Heart right ventricle (tissue), 16 donors: ENCODE measurements around the gene BMP5. TPM values are rescaled to one million over a fixed set of nuclear protein-coding genes. Genes with fewer than 3 reads are reported as not detected.
A peak's percentile ranks its signal among the peaks of the same experiment; 100 is the strongest.

ENCODE experiments used
- ATAC-seq, 8 donors: fragments of 200-7000 bp; cut with Tn5 transposase; one replicate each; pipeline ENCODE4 v1.9.1; 2020; ENCODE audit warnings: mild to moderate bottlenecking in 8 of 8, moderate library complexity in 8 of 8, moderate number of reproducible peaks in 1 of 8
- DNase-seq, 2 donors: peaks; one replicate each; pipeline ENCODE4 v3.0.0-alpha.2; 2020
- H3K27ac ChIP-seq, 10 donors: fragments of 200-600 bp; sonication (generic) in 2 of 10; one replicate each; pipeline versions ENCODE4 v1.5.0 to v1.8.0; 2020 to 2022; ENCODE audit warnings: mild to moderate bottlenecking in 3 of 10
- H3K27me3 ChIP-seq, 7 donors: fragments of 200-600 bp; one replicate each; pipeline ENCODE4 v1.8.0; 2021 to 2022; ENCODE audit warnings: mild to moderate bottlenecking in 2 of 7
- H3K36me3 ChIP-seq, 9 donors: fragments of 200-600 bp; sonication (generic) in 1 of 9; one replicate each; pipeline versions ENCODE4 v1.5.0 to v1.8.0; 2020 to 2022; ENCODE audit warnings: mild to moderate bottlenecking in 2 of 9
- H3K4me1 ChIP-seq, 9 donors: fragments of 200-600 bp; sonication (generic) in 1 of 9; one replicate each; pipeline versions ENCODE4 v1.5.0 to v1.8.0; 2020 to 2022; ENCODE audit warnings: mild to moderate bottlenecking in 4 of 9
- H3K4me3 ChIP-seq, 10 donors: fragments of 200-600 bp; sonication (generic) in 2 of 10; one replicate each; pipeline versions ENCODE4 v1.5.0 to v1.8.0; 2020 to 2022; ENCODE audit warnings: mild to moderate bottlenecking in 7 of 10, moderate library complexity in 2 of 10
- H3K9me3 ChIP-seq, 11 donors: fragments of 200-600 bp in 10 of 11; sonication (generic) in 2 of 11; one replicate each; pipeline versions ENCODE4 v1.5.0 to v1.8.0; 2013 to 2022; ENCODE audit warnings: mild to moderate bottlenecking in 2 of 11, control low read depth in 1 of 11, moderate library complexity in 1 of 11
- WGBS, 2 donors: extraction: QIAGEN DNeasy Blood & Tissue Kit; methylation state at CpG; one replicate each; pipeline ENCODE4 v1.1.7; 2013; ENCODE audit warnings: inconsistent platforms in 1 of 2; 5-methylcytosine and 5-hydroxymethylcytosine counted together
- intact Hi-C, 10 donors: fragments of 100-400 bp; cut with DNase I; formaldehyde crosslinking; loops; one replicate each; pipeline versions ENCODE4 v1.11.1 to v1.14.2; 2022
- polyA plus RNA-seq, 2 donors: library from polyadenylated mRNA; stranded (reverse); fragments of 200-250 nt; gene quantifications; one replicate each; pipeline ENCODE4 v1.2.3, GENCODE V29; 2013
- total RNA-seq, 10 donors: library from RNA; stranded (reverse); fragmentation: NEBNext Ultra II Directional in 3 of 10; extraction: Animal tissue kit (Norgen Biotek cat#: 25700) in 3 of 10; gene quantifications; one replicate each; pipeline versions ENCODE4 v1.2.1 to v1.2.4, GENCODE V29; 2021 to 2023
- TF ChIP-seq, protein P1 (sequence below), 9 donors: fragments of 200-600 bp; sonication (generic) in 2 of 9; IDR thresholded peaks; one replicate each; pipeline versions ENCODE4 v1.5.0 to v1.8.0; 2021 to 2022; ENCODE audit warnings: antibody characterized with exemption in 9 of 9, mild to moderate bottlenecking in 5 of 9, moderate library complexity in 1 of 9
- donor health status: Arrhythmogenic right ventricular cardiomyopathy.
- donor health status: ischemic (EF 13 %, LVEDD 7.1; RV severe dilation, severe dysfunction).
- donor health status: healthy with polysubstance abuse.
- donor health status: DM: no; HTN: yes; CAD: no.
- donor health status: DM: no; HTN: no; CAD: no.
- donor health status: ischemic (EF 25% LVEDD 6.9; RV normal size, moderate dysfunction).
- donor health status: ischemic (EF 25% LVEDD 5.7; RV mildly dilated, moderate dysfunction).
- donor health status: healthy.
- donor health status: DM: yes; HTN: yes; CAD: no.
- donor health status: Ischemic cardiomyopathy.
- donor health status: ischemic (EF 35%, LVEDD 5.7; RV mildly dilated, moderate dysfunction).
- donor health status: nonischemic (EF 11% LVEDD 7.7; RV severe dilation, severe dysfunction).
- donor health status: DM: yes; HTN: yes; CAD: no.
- donor health status: PGD.
- donor health status: ischemic (EF 29% LVEDD 5.4; RV normal size, mild dysfunction).
- donor health status: nonischemic (EF 23%, LVEDD 6.1; RV moderate dilation, normal function).

Gene BMP5
- total and polyA plus RNA-seq, 12 donors: 0.60 to 3.8 (median 1.8) TPM

DNA sequence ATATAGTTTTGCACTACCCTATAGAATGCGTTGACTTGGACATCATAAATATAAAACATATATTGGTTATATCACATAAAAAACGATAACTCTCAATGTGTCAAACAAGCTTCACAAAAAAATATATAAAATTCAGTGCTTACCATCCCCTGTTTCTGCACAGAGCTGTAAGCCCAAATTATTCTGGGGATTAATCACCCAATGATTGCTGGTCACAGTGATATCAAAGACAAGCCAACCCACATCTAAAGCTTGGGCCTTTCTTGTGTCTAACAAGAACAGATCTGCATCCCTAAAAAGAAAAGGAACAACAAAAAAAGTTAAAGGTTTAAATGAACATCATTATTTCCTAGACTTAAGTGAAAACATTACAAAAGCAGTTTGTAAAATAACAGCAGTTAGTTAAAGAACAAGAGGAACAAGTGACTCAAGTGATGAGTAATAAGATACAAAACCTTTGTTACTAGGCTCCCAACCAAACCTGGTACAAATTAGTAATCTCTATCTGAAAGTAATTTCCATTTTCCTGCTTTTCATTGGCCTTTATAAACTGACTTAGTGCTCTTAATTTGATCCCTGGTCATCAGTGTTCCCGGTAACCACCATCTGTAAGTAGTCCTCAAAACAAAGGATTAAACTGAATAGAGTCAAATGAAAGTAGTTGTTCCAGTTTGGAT, 81.1 kb downstream of the BMP5 start:
- intact Hi-C loops: no loop called here
- Histone ChIP-seq H3K36me3 (no peaks in the 10 kb centered on the region), H3K4me3 (no peak overlapping the region), H3K27me3 (no peaks in the 10 kb centered on the region), H3K27ac (peak overlapping the region in 1 of 10 donors; percentile 45), H3K9me3 (peaks cover 0 to 5% (median 0%) of the 10 kb centered on the region in 11 donors), H3K4me1 (no peaks in the 10 kb centered on the region)
- DNase-seq (no peak), ATAC-seq (no peak)
- TF ChIP-seq, protein P1, sequence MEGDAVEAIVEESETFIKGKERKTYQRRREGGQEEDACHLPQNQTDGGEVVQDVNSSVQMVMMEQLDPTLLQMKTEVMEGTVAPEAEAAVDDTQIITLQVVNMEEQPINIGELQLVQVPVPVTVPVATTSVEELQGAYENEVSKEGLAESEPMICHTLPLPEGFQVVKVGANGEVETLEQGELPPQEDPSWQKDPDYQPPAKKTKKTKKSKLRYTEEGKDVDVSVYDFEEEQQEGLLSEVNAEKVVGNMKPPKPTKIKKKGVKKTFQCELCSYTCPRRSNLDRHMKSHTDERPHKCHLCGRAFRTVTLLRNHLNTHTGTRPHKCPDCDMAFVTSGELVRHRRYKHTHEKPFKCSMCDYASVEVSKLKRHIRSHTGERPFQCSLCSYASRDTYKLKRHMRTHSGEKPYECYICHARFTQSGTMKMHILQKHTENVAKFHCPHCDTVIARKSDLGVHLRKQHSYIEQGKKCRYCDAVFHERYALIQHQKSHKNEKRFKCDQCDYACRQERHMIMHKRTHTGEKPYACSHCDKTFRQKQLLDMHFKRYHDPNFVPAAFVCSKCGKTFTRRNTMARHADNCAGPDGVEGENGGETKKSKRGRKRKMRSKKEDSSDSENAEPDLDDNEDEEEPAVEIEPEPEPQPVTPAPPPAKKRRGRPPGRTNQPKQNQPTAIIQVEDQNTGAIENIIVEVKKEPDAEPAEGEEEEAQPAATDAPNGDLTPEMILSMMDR (IDR thresholded peaks at IDR 0.05): no peak
- WGBS, 2 donors: 90 to 93% methylated on average over 3 of the region's 3 CpGs

DNA sequence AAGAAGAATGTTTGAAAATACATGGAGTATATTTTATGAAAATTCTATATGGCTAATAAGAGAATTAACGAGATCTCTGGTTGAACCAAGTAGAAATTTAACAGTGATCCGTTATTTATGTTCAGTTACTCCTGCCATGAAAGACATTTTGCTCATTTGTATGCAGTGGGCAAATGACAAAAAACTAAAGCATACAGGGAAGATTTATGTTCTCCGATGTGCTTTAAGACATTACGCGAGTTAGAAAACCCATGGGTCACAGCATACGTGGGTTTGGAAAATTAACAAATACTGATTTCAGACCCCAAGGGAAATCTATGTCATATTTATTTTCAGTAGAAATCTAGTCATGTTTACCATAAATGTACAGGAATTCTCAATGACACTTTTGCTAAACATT, 90.1 kb downstream of the BMP5 start:
- H3K27ac ChIP-seq: no peak overlapping the region
- H3K9me3 ChIP-seq: no peaks in the 10 kb centered on the region
- no peaks in the 10 kb centered on the region for H3K27me3 ChIP-seq
- ATAC-seq (no peak), DNase-seq (no peak)
- TF ChIP-seq, protein P1 (IDR thresholded peaks at IDR 0.05): no peak
- H3K4me1 ChIP-seq: no peaks in the 10 kb centered on the region
- H3K36me3 ChIP-seq: no peaks in the 10 kb centered on the region
- intact Hi-C loops: no loop called here
- no peak overlapping the region for H3K4me3 ChIP-seq
- WGBS, 2 donors: 86 to 94% methylated on average over 6 of the region's 6 CpGs

DNA sequence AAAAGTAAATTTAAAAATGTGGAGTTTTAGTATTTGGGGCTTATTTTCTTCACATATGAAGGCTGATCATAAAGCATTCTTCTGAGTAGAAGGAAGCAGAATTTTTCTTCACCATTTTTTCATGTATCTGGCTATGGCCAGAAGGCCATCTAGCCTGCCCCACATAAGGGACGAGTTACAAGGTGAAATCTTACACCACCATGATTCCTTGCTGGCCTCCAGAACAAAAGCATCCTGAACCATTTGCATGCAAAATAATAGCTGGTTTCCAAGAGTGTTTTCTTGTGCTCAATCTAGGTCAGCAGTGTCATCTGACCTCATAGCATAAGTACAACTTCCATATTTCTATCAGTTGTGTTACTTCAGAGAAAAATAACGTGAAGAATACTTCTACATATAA, 93.1 kb downstream of the BMP5 start:
- H3K36me3 ChIP-seq: no peaks in the 10 kb centered on the region
- no peak overlapping the region for H3K27ac ChIP-seq
- no peaks in the 10 kb centered on the region for H3K9me3 ChIP-seq
- TF ChIP-seq, protein P1 (IDR thresholded peaks at IDR 0.05): no peak
- no peaks in the 10 kb centered on the region for H3K27me3 ChIP-seq
- H3K4me1 ChIP-seq: no peaks in the 10 kb centered on the region
- DNase-seq (no peak), ATAC-seq (no peak)
- intact Hi-C loops: no loop called here
- H3K4me3 ChIP-seq: no peak overlapping the region
- 63 to 78% methylated on average over 2 of the region's 2 CpGs for WGBS, 2 donors

DNA sequence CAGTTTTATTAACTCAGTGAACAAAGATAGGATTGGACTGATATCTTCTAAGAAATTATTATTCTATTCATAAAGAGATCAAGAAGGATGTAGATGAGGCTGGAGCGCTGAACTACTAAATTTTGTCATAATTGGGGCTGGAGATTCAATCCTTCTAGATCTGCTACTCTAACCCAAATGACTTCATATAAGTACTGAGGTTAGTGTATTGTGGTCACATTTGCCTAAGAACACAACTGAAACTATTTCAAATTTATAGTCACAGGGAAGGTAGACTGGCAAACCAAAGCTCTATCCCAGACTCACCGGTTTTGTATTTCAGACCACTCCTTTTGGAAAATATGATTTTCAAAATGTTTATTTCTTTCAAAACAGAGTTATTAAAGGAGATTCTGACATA, 96.7 kb downstream of the BMP5 start:
- no peak overlapping the region for H3K4me3 ChIP-seq
- H3K27me3 ChIP-seq: no peaks in the 10 kb centered on the region
- TF ChIP-seq, protein P1 (IDR thresholded peaks at IDR 0.05): no peak
- intact Hi-C loops: no loop called here
- no peaks in the 10 kb centered on the region for H3K36me3 ChIP-seq
- H3K9me3 ChIP-seq: no peaks in the 10 kb centered on the region
- ATAC-seq (no peak), DNase-seq (no peak)
- H3K4me1 ChIP-seq: no peaks in the 10 kb centered on the region
- no peak overlapping the region for H3K27ac ChIP-seq
- WGBS, 2 donors: 92 to 95% methylated on average over 2 of the region's 2 CpGs
